Bone marrow (tissue), 2 donors: Measurements from ENCODE around the gene PTRHD1.

ENCODE experiments used
- DNase-seq, 2 donors: peaks; one replicate each; lab custom pipeline; 2025; lab: John Stamatoyannopoulos, UW

The PTRHD1 gene

GRCh38 chr2:24830351-24830750 is 37.2 kb upstream of the PTRHD1 start:
- no peak for DNase-seq

GRCh38 chr2:24828238-24828996 is 35.2 kb upstream of the PTRHD1 start:
- DNase-seq, result no peak

DNA sequence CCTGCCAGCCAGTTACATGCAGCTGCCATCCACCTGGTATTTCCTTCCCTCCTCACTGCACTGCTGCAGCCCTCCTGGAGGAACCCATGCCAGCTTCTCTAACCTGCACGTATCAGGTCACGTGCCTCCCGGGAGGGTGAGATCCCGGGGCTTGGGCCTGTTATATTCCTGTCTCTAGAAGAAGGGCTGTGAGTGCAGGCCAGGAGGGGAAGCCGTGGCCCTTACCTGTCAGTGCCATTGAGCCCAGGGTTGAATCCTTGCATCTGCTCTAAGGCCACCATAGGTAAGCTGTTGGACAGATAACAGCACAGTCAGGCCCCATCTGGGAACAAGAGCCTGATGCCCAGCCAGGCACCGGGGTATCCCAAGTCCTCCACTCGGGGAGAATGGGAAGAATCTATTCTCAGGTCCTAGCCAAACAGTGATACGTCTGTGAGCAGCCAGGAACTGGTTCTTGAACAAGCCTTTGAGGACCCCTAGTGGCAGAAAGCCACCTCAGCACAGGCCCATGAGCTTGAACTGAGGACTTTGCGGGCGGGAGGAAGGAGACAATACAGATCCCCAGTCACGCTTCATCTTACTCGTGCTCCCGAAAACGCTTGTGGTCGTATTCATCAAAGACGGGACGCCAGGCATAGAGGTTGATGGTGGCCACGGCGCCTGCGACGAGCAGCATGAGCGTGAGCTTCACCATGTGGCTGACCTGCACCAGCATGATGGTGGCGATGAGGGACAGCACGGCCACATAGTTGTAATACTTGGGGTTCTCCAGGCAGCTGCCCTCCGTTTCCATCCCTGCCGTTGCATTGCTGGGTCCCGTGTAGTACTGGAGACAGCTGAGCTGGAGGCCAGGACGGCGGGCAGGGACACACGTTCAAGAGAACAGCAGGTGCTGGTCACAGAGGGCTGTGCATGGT is 34.4 kb upstream of the PTRHD1 start:
- DNase-seq, result peak; percentile 26 to 61

- DNase-seq, result no peak
Measured at GRCh38 chr2:24826773-24827145, 33.6 kb upstream of the PTRHD1 start.

- no peak for DNase-seq
Measured at GRCh38 chr2:24825883-24826772, 32.9 kb upstream of the PTRHD1 start.

DNA sequence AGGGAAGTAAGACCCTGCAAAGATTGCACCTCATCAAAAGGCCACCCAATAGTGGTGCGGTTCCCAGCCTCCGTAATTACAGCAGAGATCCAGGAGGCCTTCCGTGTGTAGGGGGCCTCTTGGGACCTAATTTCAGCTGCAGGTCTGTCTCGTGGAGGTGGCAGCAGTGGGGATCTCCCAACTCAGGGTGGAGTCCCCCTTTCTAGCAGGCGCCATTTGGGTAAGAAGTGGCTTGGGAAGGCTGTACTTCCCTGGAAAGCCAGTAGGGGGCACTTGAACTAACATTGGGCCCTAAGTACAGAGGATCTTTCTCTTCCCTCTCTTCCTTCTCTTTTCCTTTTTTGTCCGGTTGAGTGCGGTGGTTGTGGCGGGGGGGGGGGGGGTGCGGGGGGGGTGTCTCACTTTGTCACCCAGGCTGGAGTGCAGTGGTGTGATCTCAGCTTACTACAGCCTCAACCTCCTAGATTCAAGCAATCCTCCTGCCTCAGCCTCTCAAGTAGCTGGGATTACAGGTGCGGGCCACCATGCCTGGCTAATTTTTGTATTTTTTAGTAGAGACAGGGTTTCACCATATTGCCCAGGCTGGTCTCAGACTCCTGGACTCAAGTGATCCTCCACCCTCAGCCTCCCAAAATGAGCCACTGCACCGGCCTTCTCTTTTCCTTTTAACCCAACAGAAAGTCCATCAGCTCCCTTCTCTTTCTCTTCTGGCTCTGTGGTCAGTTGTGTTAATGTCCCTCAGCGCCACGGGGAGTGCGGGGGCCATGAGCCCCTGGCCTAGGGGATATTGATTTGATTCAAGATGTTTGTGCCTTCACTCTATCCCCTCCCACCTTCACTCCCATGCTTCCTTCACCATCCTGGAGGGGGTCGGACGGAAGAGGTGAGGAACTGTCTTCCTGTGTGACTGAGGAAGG is 32.0 kb upstream of the PTRHD1 start:
- peak in 1 of 2 donors; percentile 4 for DNase-seq

DNA sequence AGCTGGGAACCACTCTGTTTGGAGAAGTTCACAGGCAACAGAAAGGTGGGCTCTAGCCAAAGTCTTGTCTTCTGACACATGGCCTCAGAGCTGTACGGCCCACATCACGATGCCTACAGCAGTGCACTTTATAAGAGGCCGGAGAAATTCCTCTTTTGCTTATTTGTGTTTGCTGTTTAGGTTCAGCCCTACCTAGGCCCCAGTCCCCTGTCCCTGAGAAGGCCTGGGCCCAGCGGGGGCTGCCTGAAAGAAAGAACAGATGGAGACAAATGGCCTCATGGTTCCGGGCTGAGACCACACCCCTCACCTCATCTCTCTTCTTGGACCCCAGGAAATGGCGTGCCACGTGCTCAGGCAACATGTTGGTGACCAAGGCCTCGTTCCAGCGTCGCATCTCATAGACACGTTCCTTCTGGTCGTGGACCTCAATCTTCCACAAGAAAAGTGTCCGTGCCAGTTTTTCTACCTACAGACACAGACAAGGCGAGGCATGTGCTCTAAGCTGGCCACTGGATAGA is 30.9 kb upstream of the PTRHD1 start:
- DNase-seq, result no peak

- DNase-seq, result no peak
Measured at GRCh38 chr2:24822049-24822706, 29.0 kb upstream of the PTRHD1 start.

- no peak for DNase-seq
Measured at GRCh38 chr2:24821433-24821891, 28.3 kb upstream of the PTRHD1 start.

DNA sequence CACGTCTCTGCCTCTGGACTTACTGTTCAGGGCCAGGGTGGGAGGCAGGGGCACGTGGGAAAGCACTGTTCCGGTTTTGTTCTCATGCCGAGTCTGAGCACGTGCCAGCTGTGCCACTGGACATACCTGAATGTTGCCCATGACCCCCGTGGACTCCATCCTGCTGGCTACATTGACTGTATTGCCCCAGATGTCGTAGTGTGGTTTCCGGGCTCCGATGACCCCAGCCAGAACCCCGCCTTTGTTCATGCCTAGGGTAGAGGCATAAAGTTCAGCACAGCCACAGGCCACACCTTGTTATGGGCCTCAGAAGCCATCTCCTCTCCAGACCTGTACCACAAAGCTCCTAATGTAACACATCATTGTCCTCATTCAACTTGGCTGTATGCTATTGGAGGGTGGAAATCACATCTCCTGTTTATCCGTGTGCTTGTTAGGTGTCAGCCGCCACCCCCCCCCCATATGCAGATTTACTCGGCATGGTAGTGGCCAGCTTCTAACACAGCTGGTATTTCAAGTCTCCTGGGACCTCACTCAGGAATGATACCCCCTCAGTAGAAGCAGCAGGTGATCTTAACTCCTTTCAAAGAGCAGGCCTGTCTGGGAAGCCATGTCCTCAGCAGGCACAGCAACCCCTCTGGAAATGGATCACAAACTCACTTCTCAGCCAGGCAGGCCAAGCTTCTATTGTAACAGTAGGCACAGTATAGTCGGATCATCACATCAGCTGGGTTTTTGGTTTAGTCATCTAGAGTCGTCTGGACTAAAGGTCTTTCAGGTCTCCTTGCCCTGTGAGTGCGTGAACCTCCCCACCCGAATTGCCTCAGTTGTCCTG is 27.6 kb upstream of the PTRHD1 start:
- DNase-seq, result no peak

GRCh38 chr2:24820175-24820513 is 27.0 kb upstream of the PTRHD1 start:
- DNase-seq, result no peak

DNA sequence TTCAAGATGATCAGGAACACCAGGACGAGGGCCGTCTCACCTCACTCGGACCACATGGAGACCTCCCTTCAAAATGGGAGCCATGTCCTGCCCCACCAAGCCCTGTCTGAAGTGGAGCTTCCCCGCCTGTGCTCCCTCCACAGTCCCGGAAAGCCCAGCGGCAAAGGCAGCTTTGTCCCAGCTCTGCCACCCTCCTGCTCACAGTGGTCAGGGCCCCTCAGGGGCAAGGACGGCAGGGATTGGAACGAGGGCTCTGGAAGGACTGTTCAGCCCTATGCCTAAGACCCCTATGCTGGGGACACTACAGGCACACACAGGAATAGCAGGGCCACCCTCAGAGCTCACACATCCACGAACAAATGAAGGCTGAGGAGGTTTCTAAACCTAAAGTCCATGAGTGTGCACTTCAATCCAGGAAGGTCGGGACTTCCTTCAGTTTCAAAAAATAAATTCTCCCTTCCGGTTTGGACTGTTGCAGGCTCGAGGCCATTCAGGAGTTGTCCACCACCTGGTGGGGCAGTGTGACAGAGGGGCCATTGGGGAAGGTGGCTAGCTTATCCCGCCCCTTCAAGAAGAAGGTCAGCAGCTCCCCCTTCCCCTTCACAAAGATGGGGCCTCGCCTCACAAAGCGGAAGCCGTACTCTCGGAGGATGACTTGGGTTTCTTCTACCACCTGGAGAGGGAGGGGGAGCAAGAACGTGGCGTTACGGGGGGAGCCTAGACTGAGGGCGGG is 26.4 kb upstream of the PTRHD1 start:
- no peak for DNase-seq

DNA sequence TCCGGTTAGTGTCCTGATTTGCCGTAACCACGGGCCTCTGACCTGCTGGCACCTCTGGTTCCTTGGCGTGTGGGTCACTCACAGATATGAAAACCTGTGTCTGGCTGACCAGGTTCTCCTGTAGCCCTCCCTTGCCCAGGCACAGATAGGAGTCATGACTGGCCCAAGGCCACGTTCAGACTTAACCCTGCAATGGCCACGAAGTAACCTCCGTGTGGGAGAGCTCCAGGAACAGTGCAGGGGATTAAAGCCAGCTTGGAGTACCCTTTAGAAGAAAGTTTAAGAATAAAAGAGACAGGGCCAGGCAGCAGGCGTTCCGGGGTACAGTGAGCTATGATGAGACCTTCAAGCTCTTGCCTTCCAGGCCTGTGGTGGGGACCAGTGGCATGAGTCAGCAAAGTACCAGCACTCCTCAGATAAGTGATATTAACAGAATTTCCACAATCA is 25.6 kb upstream of the PTRHD1 start:
- DNase-seq, result no peak

DNA sequence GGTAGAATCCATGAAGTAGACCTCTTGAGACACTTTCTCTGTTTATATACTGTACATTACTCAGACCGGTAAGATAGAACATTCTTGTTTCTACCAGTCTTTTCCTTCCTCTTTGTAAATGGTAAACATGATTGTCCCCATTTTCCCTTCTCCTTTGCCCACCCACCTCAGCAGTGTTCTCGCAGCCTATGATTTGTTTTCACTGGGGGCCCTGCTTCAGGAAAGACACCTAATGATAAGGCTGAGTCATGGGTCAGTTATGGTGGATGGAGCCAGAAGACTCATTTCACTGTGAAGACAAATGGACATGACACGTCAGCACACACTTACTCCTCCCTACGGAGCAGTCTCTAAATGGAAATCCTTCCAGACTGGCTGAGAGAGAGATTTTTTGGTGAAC is 23.7 kb upstream of the PTRHD1 start:
- DNase-seq, result no peak

DNA sequence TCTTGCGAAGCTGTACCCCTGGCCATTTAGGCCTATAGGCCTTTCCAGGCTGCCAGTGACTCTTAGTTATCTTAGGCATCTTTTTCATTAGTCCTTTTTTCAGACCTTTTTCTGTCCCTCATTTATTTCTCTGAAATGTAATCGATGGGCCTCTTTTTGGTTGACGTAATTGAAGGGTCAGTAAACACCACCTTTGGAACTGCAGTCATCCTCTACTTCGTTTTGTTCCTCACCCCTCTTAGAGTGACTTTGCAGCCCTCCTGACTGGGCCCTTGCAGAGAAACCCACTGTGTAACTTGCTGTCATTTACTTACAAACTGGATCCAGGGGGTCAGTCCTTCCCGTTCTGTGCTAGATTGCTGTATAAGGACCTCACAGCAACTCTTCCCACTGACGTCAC is 23.2 kb upstream of the PTRHD1 start:
- DNase-seq, result no peak

- DNase-seq, result no peak
Measured at GRCh38 chr2:24815171-24815570, 22.0 kb upstream of the PTRHD1 start.

DNA sequence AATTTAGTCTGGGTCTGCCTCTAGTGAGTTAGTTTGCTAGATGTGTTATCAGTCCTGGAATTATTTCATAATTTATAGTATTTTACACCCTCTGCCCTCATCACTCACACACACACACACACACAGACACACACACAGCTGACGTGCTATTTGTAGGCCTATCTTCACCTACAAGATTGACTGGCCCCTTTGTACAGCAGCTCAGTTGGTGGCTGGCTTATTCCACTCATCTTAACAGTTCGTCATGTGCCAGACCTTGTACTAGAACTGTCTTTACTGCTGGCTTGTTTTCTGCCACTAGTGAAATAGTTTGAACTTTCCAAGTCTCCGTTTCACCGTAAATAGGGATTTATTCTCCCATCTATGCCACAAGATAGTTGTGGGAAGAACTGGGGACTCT is 21.3 kb upstream of the PTRHD1 start:
- no peak for DNase-seq

- DNase-seq, result no peak
Measured at GRCh38 chr2:24813691-24814137, 20.5 kb upstream of the PTRHD1 start.
